Endothelial cell of umbilical vein (primary cell): ENCODE data around the gene SLC45A1. TPM values are rescaled to one million over a fixed set of nuclear protein-coding genes. Genes with fewer than 3 reads are reported as not detected.

Experiments
- BruUV-seq: library from RNA; stranded (reverse); fragments of 400-500 nt; replicated peaks from 2 replicates; lab custom pipeline; 2021; lab: Mats Ljungman, UMichigan
- CTCF ChIA-PET: fragments of 300-600, 350-600 bp; sonication (Branson Sonifier 250); formaldehyde crosslinking; loops from one replicate; lab custom pipeline; 2021; ENCODE audit warnings: antibody characterized with exemption, inconsistent platforms; lab: Charles Lee
- POLR2A ChIA-PET: fragments of 300-600, 350-600 bp; sonication (Branson Sonifier 250); formaldehyde crosslinking; loops from one replicate; lab custom pipeline; 2021; ENCODE audit warnings: antibody characterized with exemption, inconsistent platforms; lab: Charles Lee
- DNase-seq: peaks from one replicate; pipeline ENCODE4 v3.0.0-alpha.2; 2011; ENCODE audit warnings: low read depth, low spot score
- FAIRE-seq: peaks from 2 replicates; lab custom pipeline; 2011; peaks lifted over from hg19 to GRCh38; lab: Jason Lieb, UNC
- H2AFZ ChIP-seq: 2 replicates; pipeline ENCODE4 v1.6.0; 2012; ENCODE audit warnings: low read depth, low read length, control low read depth, inconsistent platforms
- H3K27ac ChIP-seq: 2 replicates; pipeline ENCODE4 v1.5.1; 2011; ENCODE audit warnings: low read depth, mild to moderate bottlenecking, control low read depth, low read length, moderate library complexity; ENCODE audit not compliant: insufficient read depth
- H3K27me3 ChIP-seq, 2 experiments: 2 replicates each; pipeline versions ENCODE4 v1.6.0 to v1.6.1; 2011; ENCODE audit warnings: low read length in 2 of 2, mixed read lengths in 1 of 2; ENCODE audit not compliant: control insufficient read depth in 2 of 2, insufficient read depth in 2 of 2
- H3K36me3 ChIP-seq, 2 experiments: 2 replicates in 1 of 2; 3 replicates in 1 of 2; pipeline ENCODE4 v1.5.1; 2011; ENCODE audit warnings: low read length in 2 of 2, mild to moderate bottlenecking in 1 of 2, moderate library complexity in 1 of 2; ENCODE audit not compliant: control insufficient read depth in 2 of 2, insufficient read depth in 2 of 2; ENCODE audit errors: extremely low read depth in 1 of 2
- H3K4me1 ChIP-seq: 3 replicates; pipeline ENCODE4 v1.5.1; 2011; ENCODE audit warnings: mild to moderate bottlenecking, low read length; ENCODE audit not compliant: control insufficient read depth, insufficient read depth; ENCODE audit errors: extremely low read depth
- H3K4me2 ChIP-seq: 2 replicates; pipeline ENCODE4 v1.6.1; 2011; ENCODE audit warnings: low read length, control low read depth, mixed read lengths; ENCODE audit not compliant: insufficient read depth
- H3K4me3 ChIP-seq, 3 experiments: fragments of 200-600 bp in 1 of 3; sonication (generic), shearing (Covaris generic) in 1 of 3; replicated peaks in 1 of 3; 2 replicates each; pipeline ENCODE4 v1.5.1; 2011 to 2016; ENCODE audit warnings: control low read depth in 3 of 3, low read length in 3 of 3, mild to moderate bottlenecking in 2 of 3, inconsistent platforms in 1 of 3, low read depth in 1 of 3, moderate library complexity in 1 of 3; ENCODE audit not compliant: insufficient read depth in 1 of 3
- H3K79me2 ChIP-seq: 2 replicates; pipeline ENCODE4 v1.6.0; 2012; ENCODE audit warnings: low read length, inconsistent platforms; ENCODE audit not compliant: control insufficient read depth, insufficient read depth
- H3K9ac ChIP-seq: replicated peaks from 2 replicates; pipeline ENCODE3; 2011; ENCODE audit warnings: low read length, control low read depth; ENCODE audit not compliant: insufficient read depth; ENCODE audit errors: extremely low read depth
- H3K9me1 ChIP-seq: replicated peaks from 3 replicates; pipeline ENCODE4 v1.6.0; 2011; ENCODE audit warnings: mild to moderate bottlenecking, low read length; ENCODE audit not compliant: control insufficient read depth, insufficient read depth; ENCODE audit errors: extremely low read depth
- H3K9me3 ChIP-seq: replicated peaks from 2 replicates; pipeline ENCODE4 v1.5.1; 2012; ENCODE audit warnings: low read length, inconsistent platforms; ENCODE audit not compliant: control insufficient read depth, insufficient read depth
- H4K20me1 ChIP-seq: replicated peaks from 2 replicates; pipeline ENCODE3; 2011; ENCODE audit warnings: mild to moderate bottlenecking, low read length; ENCODE audit not compliant: control insufficient read depth, insufficient read depth; ENCODE audit errors: extremely low read depth
- CTCF ChIP-seq, 2 donors: IDR thresholded peaks; 1 replicate in 1 of 2; 2 replicates in 1 of 2; pipeline ENCODE4 v1.5.1; 2011; ENCODE audit warnings: low read length in 2 of 2, mild to moderate bottlenecking in 2 of 2, moderate library complexity in 2 of 2, control low read depth in 1 of 2, inconsistent platforms in 1 of 2, low read depth in 1 of 2; ENCODE audit not compliant: insufficient read depth in 1 of 2; ENCODE audit errors: extremely low read depth in 1 of 2
- EZH2 ChIP-seq: IDR thresholded peaks from 2 replicates; pipeline ENCODE4 v1.6.1; 2012; ENCODE audit warnings: borderline replicate concordance, low read depth, mild to moderate bottlenecking, moderate library complexity, low read length, inconsistent platforms; ENCODE audit not compliant: severe bottlenecking
- FOS ChIP-seq: IDR thresholded peaks from 2 replicates; pipeline ENCODE4 v1.6.1; 2011; ENCODE audit warnings: mild to moderate bottlenecking, low read length, moderate library complexity, borderline replicate concordance; ENCODE audit not compliant: insufficient read depth
- GATA2 ChIP-seq: IDR thresholded peaks from 2 replicates; pipeline ENCODE4 v1.7.0; 2011; ENCODE audit warnings: low read depth, mild to moderate bottlenecking, moderate library complexity, mixed read lengths, low read length; ENCODE audit not compliant: insufficient read length, insufficient read depth
- JUN ChIP-seq: IDR thresholded peaks from 2 replicates; pipeline ENCODE4 v1.6.1; 2011; ENCODE audit warnings: borderline replicate concordance, low read depth; ENCODE audit not compliant: insufficient read length, insufficient read depth
- MAX ChIP-seq: IDR thresholded peaks from 2 replicates; pipeline ENCODE4 v1.6.1; 2011; ENCODE audit not compliant: insufficient read depth, insufficient read length
- MYC ChIP-seq: IDR thresholded peaks from one replicate; pipeline ENCODE4 v1.6.1; 2011; ENCODE audit warnings: mild to moderate bottlenecking, low read depth, low read length
- POLR2A ChIP-seq: IDR thresholded peaks from 2 replicates; pipeline ENCODE4 v1.6.1; 2012; ENCODE audit warnings: low read depth, mild to moderate bottlenecking, control low read depth, low read length
- POLR2AphosphoS5 ChIP-seq: IDR thresholded peaks from 2 replicates; pipeline ENCODE4 v1.6.1; 2012; ENCODE audit warnings: low read depth, mild to moderate bottlenecking, control low read depth, low read length, moderate library complexity; ENCODE audit not compliant: insufficient read depth
- dilution Hi-C: fragments of 300-500 bp; cut with MboI; formaldehyde crosslinking; loops from one replicate; pipeline ENCODE4 v1.15.0; 2019; ENCODE audit warnings: low sequenced_read_pairs; ENCODE audit not compliant: extremely low pct_ligation_motif_present
- intact Hi-C: fragments of 100-400 bp; cut with micrococcal nuclease; formaldehyde crosslinking; loops from one replicate; pipeline ENCODE4 v1.10.0; 2022
- polyA plus RNA-seq, 4 experiments: library from polyadenylated mRNA; depleted of rRNA in 3 of 4; stranded (reverse) in 3 of 4; unstranded in 1 of 4; fragments of >200 nt; gene quantifications; 2 replicates each; pipeline versions ENCODE4 v1.2.1 to v1.2.3, GENCODE V29; 2011 to 2012; ENCODE audit warnings: missing spikeins in 1 of 4
- total RNA-seq: library from RNA; stranded (reverse); gene quantifications from 2 replicates; pipeline ENCODE4 v1.2.3, GENCODE V29; 2021

The SLC45A1 gene
- total and polyA plus RNA-seq, 2 donors (not counting 3 experiments of a cell fraction or from before 2014, with no cell fraction given): 1.3 to 1.4 TPM

DNA sequence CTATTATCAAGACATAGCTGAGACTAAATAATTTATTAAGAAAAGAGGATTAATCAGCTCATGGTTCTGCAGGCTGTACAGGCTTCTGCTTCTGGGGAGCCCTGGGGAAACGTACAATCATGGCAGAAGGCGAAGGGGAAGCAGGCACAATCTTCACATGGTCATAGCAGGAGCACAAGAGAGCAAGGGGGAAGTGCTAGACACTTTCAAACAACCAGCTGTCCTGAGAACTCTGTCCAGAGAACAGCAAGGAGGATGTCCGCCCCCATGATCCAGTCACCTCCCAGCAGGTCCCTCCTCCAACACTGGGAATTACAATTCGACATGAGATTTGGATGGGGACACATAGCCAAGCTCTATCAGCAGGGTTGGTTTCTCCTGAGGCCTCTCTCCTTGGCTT is 10.3 kb upstream of the SLC45A1 start:
- H3K4me2 ChIP-seq: no peak overlapping the region
- POLR2A ChIA-PET: no interaction called here
- BruUV-seq: no TSS peak

More for the DNA sequence above, 10.3 kb upstream of the SLC45A1 start:
- CTCF ChIA-PET: interaction anchor here (1.7 to 1.9 kb wide), 3 partner anchors 12 to 292 kb away, joined by 4 to 11 read pairs (median 9); no protein-coding TSS in a partner anchor
- Histone ChIP-seq H3K4me3 (no peak overlapping the region), H3K79me2 (no peaks in the 10 kb centered on the region), H3K4me1 (no peaks in the 10 kb centered on the region), H3K9me1 (no peaks in the 10 kb centered on the region), H3K27me3 (no peaks in the 10 kb centered on the region), H2AFZ (no peak overlapping the region), H3K36me3 (no peaks in the 10 kb centered on the region), H4K20me1 (no peaks in the 10 kb centered on the region), H3K9me3 (no peaks in the 10 kb centered on the region), H3K27ac (no peak overlapping the region), H3K9ac (no peak overlapping the region)
- DNase-seq (no peak), FAIRE-seq (no peak)
- intact Hi-C loops: no loop called here
- TF ChIP-seq POLR2A: no peak
- no peak for TF ChIP-seq JUN
- TF ChIP-seq POLR2AphosphoS5: no peak
- no peak for TF ChIP-seq CTCF (IDR thresholded peaks at IDR 0.05; ENCODE audit: extremely low read depth in 1 of 2, insufficient read depth in 1 of 2, low read depth in 1 of 2, low read length in 2 of 2)
- no peak for TF ChIP-seq EZH2
- TF ChIP-seq FOS: no peak
- no peak for TF ChIP-seq MYC
- no peak for TF ChIP-seq GATA2
- TF ChIP-seq MAX: no peak
- dilution Hi-C loops: no loop called here
